Smooth muscle cell (in vitro differentiated cells): ENCODE results near the gene RGS12. TPM values are rescaled to one million over a fixed set of nuclear protein-coding genes. Genes with fewer than 3 reads are reported as not detected.

Experiments used
- DNase-seq: peaks from one replicate; lab custom pipeline; 2025; ENCODE audit not compliant: unreplicated experiment; lab: John Stamatoyannopoulos, UW
- H2AFZ ChIP-seq: fragments of 200-600 bp; sonication (generic); 2 replicates; pipeline ENCODE4 v1.6.0; 2016; ENCODE audit warnings: antibody characterized with exemption, low read depth, mild to moderate bottlenecking
- H3F3A ChIP-seq: fragments of 200-600 bp; sonication (generic); 2 replicates; pipeline ENCODE4 v1.6.0; 2017; ENCODE audit warnings: antibody characterized with exemption, low read depth
- H3K27ac ChIP-seq: fragments of 200-600 bp; sonication (generic); 2 replicates; pipeline ENCODE4 v1.5.1; 2016; ENCODE audit warnings: low read depth, mild to moderate bottlenecking
- H3K27me3 ChIP-seq: fragments of 200-600 bp; sonication (generic); 2 replicates; pipeline ENCODE4 v1.6.1; 2016; ENCODE audit warnings: low read depth, mild to moderate bottlenecking
- H3K36me3 ChIP-seq: fragments of 200-600 bp; sonication (generic); 2 replicates; pipeline ENCODE4 v1.5.1; 2016; ENCODE audit warnings: low read depth
- H3K4me1 ChIP-seq: fragments of 200-600 bp; sonication (generic); 2 replicates; pipeline ENCODE4 v1.5.1; 2016; ENCODE audit warnings: low read depth
- H3K4me2 ChIP-seq: fragments of 200-600 bp; sonication (generic); 2 replicates; pipeline ENCODE4 v1.6.0; 2016; ENCODE audit warnings: mild to moderate bottlenecking
- H3K4me3 ChIP-seq: fragments of 200-600 bp; sonication (generic); 2 replicates; pipeline ENCODE4 v1.5.1; 2016; ENCODE audit warnings: mild to moderate bottlenecking
- H3K79me2 ChIP-seq: fragments of 200-600 bp; sonication (generic); 2 replicates; pipeline ENCODE4 v1.6.0; 2016; ENCODE audit warnings: low read depth, mild to moderate bottlenecking
- H3K9ac ChIP-seq: fragments of 200-600 bp; sonication (generic); 2 replicates; pipeline ENCODE4 v1.6.0; 2016; ENCODE audit warnings: low read depth
- H3K9me3 ChIP-seq: fragments of 200-600 bp; sonication (generic); replicated peaks from 2 replicates; pipeline ENCODE4 v1.5.1; 2016; ENCODE audit warnings: low read depth
- H4K20me1 ChIP-seq: fragments of 200-600 bp; sonication (generic); 2 replicates; pipeline ENCODE4 v1.6.0; 2016; ENCODE audit warnings: low read depth
- WGBS: methylation state at CpG from one replicate; pipeline ENCODE4 v1.1.7; 2016; ENCODE audit warnings: low lambda C conversion rate; 5-methylcytosine and 5-hydroxymethylcytosine counted together
- polyA plus RNA-seq: library from polyadenylated mRNA; unstranded; fragments of >200 nt; fragmentation: Nextera tagmentation; extraction: Ambion mirVana; gene quantifications from 2 replicates; pipeline ENCODE4 v1.2.1, GENCODE V29; 2016
- total RNA-seq: library from RNA; depleted of rRNA; stranded (reverse); fragments of >200 nt; gene quantifications from 2 replicates; pipeline ENCODE4 v1.2.3, GENCODE V29; 2014
- TF ChIP-seq, protein P1 (sequence below): fragments of 200-600 bp; sonication (generic); IDR thresholded peaks from 2 replicates; pipeline ENCODE4 v1.5.1; 2017; ENCODE audit warnings: borderline replicate concordance, mild to moderate bottlenecking, antibody characterized with exemption; ENCODE audit not compliant: insufficient read depth, poor library complexity, severe bottlenecking

Gene RGS12
- total and polyA plus RNA-seq, 2 experiments from 2014 or later = 20.5 to 28.5 TPM

- H3F3A ChIP-seq = no peaks in the 10 kb centered on the region
- 96% methylated on average over 11 of the region's 11 CpGs for WGBS
- H3K9me3 ChIP-seq = no peaks in the 10 kb centered on the region
Measured at GRCh38 chr4:3251691-3252479, 40.9 kb upstream of the RGS12 start.

GRCh38 chr4:3252480-3252828 is 40.4 kb upstream of the RGS12 start:
- no peaks in the 10 kb centered on the region for H4K20me1 ChIP-seq
- no peaks in the 10 kb centered on the region for H3K9me3 ChIP-seq
- TF ChIP-seq, protein P1, sequence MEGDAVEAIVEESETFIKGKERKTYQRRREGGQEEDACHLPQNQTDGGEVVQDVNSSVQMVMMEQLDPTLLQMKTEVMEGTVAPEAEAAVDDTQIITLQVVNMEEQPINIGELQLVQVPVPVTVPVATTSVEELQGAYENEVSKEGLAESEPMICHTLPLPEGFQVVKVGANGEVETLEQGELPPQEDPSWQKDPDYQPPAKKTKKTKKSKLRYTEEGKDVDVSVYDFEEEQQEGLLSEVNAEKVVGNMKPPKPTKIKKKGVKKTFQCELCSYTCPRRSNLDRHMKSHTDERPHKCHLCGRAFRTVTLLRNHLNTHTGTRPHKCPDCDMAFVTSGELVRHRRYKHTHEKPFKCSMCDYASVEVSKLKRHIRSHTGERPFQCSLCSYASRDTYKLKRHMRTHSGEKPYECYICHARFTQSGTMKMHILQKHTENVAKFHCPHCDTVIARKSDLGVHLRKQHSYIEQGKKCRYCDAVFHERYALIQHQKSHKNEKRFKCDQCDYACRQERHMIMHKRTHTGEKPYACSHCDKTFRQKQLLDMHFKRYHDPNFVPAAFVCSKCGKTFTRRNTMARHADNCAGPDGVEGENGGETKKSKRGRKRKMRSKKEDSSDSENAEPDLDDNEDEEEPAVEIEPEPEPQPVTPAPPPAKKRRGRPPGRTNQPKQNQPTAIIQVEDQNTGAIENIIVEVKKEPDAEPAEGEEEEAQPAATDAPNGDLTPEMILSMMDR = no peak
- no peaks in the 10 kb centered on the region for H3K4me1 ChIP-seq
- H3K79me2 ChIP-seq = no peaks in the 10 kb centered on the region
- H3K4me3 ChIP-seq = no peak overlapping the region
- no peak overlapping the region for H3K9ac ChIP-seq
- no peak overlapping the region for H3K4me2 ChIP-seq
- H3F3A ChIP-seq = no peaks in the 10 kb centered on the region
- 100% methylated on average over 3 of the region's 3 CpGs for WGBS
- H3K27ac ChIP-seq = no peak overlapping the region
- no peaks in the 10 kb centered on the region for H3K27me3 ChIP-seq
- no peak overlapping the region for H2AFZ ChIP-seq
- no peaks in the 10 kb centered on the region for H3K36me3 ChIP-seq
- no peak for DNase-seq

More at GRCh38 chr4:3251691-3252479, 40.9 kb upstream of the RGS12 start:
- DNase-seq = no peak
- TF ChIP-seq, protein P1 = no peak
- Histone ChIP-seq H3K79me2 (no peaks in the 10 kb centered on the region), H3K4me3 (no peak overlapping the region), H3K9ac (no peak overlapping the region), H2AFZ (no peak overlapping the region), H3K36me3 (no peaks in the 10 kb centered on the region), H4K20me1 (no peaks in the 10 kb centered on the region), H3K27ac (no peak overlapping the region), H3K4me2 (no peak overlapping the region), H3K4me1 (no peaks in the 10 kb centered on the region), H3K27me3 (no peaks in the 10 kb centered on the region)

GRCh38 chr4:3252831-3253641 is 39.8 kb upstream of the RGS12 start:
- TF ChIP-seq, protein P1 = no peak
- Histone ChIP-seq H4K20me1 (no peaks in the 10 kb centered on the region), H3K4me3 (no peak overlapping the region), H3K27ac (no peak overlapping the region), H2AFZ (no peak overlapping the region), H3K4me2 (no peak overlapping the region), H3K4me1 (no peaks in the 10 kb centered on the region), H3K79me2 (no peaks in the 10 kb centered on the region), H3K36me3 (no peaks in the 10 kb centered on the region), H3K27me3 (no peaks in the 10 kb centered on the region), H3K9me3 (no peaks in the 10 kb centered on the region), H3F3A (no peaks in the 10 kb centered on the region), H3K9ac (no peak overlapping the region)
- DNase-seq = no peak
- WGBS = 95% methylated on average over 38 of the region's 38 CpGs
